ENCODE measurements around the gene TSPYL4. TPM values are rescaled to one million over a fixed set of nuclear protein-coding genes. Genes with fewer than 3 reads are reported as not detected.

Gene TSPYL4
- total and polyA plus RNA-seq, 2 donors (not counting 1 experiment from before 2014, with no cell fraction given) = 20.6 to 21.4 TPM

DNA sequence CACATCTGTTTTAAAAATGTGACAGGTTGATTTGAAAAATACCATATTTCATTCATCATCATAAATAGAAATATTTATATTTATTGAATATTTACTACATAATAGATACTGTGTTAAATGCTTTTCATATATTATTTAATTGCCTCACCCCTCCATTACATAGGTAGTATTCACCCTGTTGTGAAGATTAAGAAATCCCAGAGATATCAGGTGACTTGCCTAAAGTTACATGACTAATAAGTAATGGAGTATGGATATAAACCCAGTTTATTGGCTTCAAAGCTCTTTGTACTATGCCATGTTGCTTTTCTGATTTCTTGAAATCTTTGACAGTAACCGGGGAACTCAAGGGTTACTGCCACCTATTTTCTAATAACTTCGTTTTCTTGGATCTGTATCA is 36.0 kb upstream of the TSPYL4 start:
- Histone ChIP-seq H2AFZ (ENCODE audit: insufficient read depth, low read depth, low read length, poor library complexity, severe bottlenecking) (no peak overlapping the region), H3K9me3 (ENCODE audit: control extremely low read depth in 1 of 3, control insufficient read depth in 2 of 3, insufficient read depth in 1 of 3, low read length in 2 of 3) (no peaks in the 10 kb centered on the region), H3K4me2 (replicated peaks; ENCODE audit: low read depth, low read length, poor library complexity, severe bottlenecking) (no peak overlapping the region), H3K27me3 (replicated peaks in 1 of 4; ENCODE audit: control extremely low read depth in 1 of 4, control insufficient read depth in 3 of 4, insufficient read depth in 4 of 4, low read length in 3 of 4) (no peaks in the 10 kb centered on the region), H4K20me1 (ENCODE audit: control insufficient read depth, insufficient read depth, low read length, poor library complexity, severe bottlenecking) (no peaks in the 10 kb centered on the region), H3K27ac (ENCODE audit: low read length in 2 of 2) (no peak overlapping the region), H3K4me3 (ENCODE audit: control extremely low read depth in 1 of 5, extremely low read depth in 1 of 5, insufficient read depth in 1 of 5, low read depth in 2 of 5, low read length in 4 of 5) (no peak overlapping the region), H3K36me3 (replicated peaks in 1 of 2; ENCODE audit: control extremely low read depth in 1 of 2, control insufficient read depth in 1 of 2, extremely low read depth in 1 of 2, insufficient read depth in 2 of 2, low read length in 1 of 2) (no peaks in the 10 kb centered on the region), H3K79me2 (ENCODE audit: control insufficient read depth, insufficient read depth, low read length) (peaks cover 14% of the 10 kb centered on the region), H3K9ac (ENCODE audit: low read length) (no peak overlapping the region), H3K4me1 (ENCODE audit: control insufficient read depth in 2 of 2, insufficient read depth in 2 of 2, low read length in 2 of 2) (no peaks in the 10 kb centered on the region)
- H3K4me1 Mint-ChIP-seq = no peaks in the 10 kb centered on the region
- H3K4me3 Mint-ChIP-seq = no peak overlapping the region
- no peak overlapping the region for H3K27ac Mint-ChIP-seq
- H3K27me3 Mint-ChIP-seq = no peaks in the 10 kb centered on the region
- CTCF ChIA-PET = interaction anchor here (1.3 to 7.9 kb wide), 9 partner anchors 9 to 361 kb away, joined by 4 to 151 read pairs (median 14); no protein-coding TSS in a partner anchor
- DNase-seq = no peak
- POLR2A ChIA-PET = no interaction called here
- intact Hi-C loops (cut with micrococcal nuclease) = loop anchor here (5.0 kb wide), 2 partner anchors 152 to 357 kb away; no protein-coding TSS in a partner anchor
- TF ChIP-seq EZH2 (IDR thresholded peaks at IDR 0.05; ENCODE audit: borderline replicate concordance, insufficient read depth, low read depth, low read length, poor library complexity, severe bottlenecking) = no peak
- ATAC-seq (ENCODE audit: low read depth) = no peak
- WGBS (ENCODE audit: insufficient coverage) = no CpG with 5 or more reads among the region's 2 CpGs
- no peaks in the 10 kb centered on the region for H3K9me3 Mint-ChIP-seq (ENCODE audit: insufficient read depth)

DNA sequence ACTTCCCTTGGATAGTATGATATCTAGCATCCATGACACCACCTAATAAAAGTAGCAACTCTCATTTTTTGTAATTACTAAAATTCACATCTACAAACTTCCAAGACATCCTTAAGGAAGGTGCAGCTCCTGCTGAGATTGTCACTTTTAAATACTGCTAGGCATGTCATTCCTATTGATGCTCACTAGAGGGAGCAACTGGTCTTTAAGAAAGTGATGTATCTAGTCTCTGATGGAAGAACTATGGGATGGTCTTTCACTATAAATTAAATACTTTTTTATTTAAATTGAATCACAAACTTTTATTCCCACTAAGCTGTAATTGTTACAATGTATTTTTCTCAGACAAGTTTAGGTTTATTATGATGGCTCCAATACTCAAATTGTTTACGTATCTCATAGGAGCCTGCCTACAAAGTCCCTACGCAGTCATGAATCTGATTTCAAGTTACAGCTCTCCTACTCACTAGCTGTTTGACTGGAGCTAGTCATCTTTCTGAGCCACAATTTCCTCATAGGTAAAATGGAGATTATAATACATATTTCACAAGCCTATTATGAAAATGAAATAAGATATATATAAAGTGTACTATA is 33.9 kb upstream of the TSPYL4 start:
- no peaks in the 10 kb centered on the region for H4K20me1 ChIP-seq (ENCODE audit: control insufficient read depth, insufficient read depth, low read length, poor library complexity, severe bottlenecking)
- ChIA-PET CTCF (interaction anchor here (0.6 to 7.9 kb wide), 72 partner anchors 9 to 401 kb away, joined by 3 to 151 read pairs (median 5); partner anchors contain the start of genes CALHM4, CALHM5, RWDD1 and TSPYL1), POLR2A (no interaction called here)
- no peaks in the 10 kb centered on the region for H3K9me3 Mint-ChIP-seq (ENCODE audit: insufficient read depth)
- no peak overlapping the region for H3K9ac ChIP-seq (ENCODE audit: low read length)
- intact Hi-C loops (cut with micrococcal nuclease) = loop anchor here (1.0 to 5.0 kb wide), 4 partner anchors 155 to 360 kb away; no protein-coding TSS in a partner anchor
- H3K36me3 ChIP-seq (replicated peaks in 1 of 2; ENCODE audit: control extremely low read depth in 1 of 2, control insufficient read depth in 1 of 2, extremely low read depth in 1 of 2, insufficient read depth in 2 of 2, low read length in 1 of 2) = no peaks in the 10 kb centered on the region
- H3K27ac ChIP-seq (ENCODE audit: low read length in 2 of 2) = no peak overlapping the region
- H3K27ac Mint-ChIP-seq = no peak overlapping the region
- no peak overlapping the region for H3K4me3 Mint-ChIP-seq
- no peak overlapping the region for H3K4me2 ChIP-seq (replicated peaks; ENCODE audit: low read depth, low read length, poor library complexity, severe bottlenecking)
- H3K27me3 ChIP-seq (replicated peaks in 1 of 4; ENCODE audit: control extremely low read depth in 1 of 4, control insufficient read depth in 3 of 4, insufficient read depth in 4 of 4, low read length in 3 of 4) = no peaks in the 10 kb centered on the region
- H3K27me3 Mint-ChIP-seq = no peaks in the 10 kb centered on the region
- no peak overlapping the region for H2AFZ ChIP-seq (ENCODE audit: insufficient read depth, low read depth, low read length, poor library complexity, severe bottlenecking)
- peak; percentile 76 for ATAC-seq (ENCODE audit: low read depth)
- DNase-seq = peak; percentile 67
- TF ChIP-seq, protein P1, sequence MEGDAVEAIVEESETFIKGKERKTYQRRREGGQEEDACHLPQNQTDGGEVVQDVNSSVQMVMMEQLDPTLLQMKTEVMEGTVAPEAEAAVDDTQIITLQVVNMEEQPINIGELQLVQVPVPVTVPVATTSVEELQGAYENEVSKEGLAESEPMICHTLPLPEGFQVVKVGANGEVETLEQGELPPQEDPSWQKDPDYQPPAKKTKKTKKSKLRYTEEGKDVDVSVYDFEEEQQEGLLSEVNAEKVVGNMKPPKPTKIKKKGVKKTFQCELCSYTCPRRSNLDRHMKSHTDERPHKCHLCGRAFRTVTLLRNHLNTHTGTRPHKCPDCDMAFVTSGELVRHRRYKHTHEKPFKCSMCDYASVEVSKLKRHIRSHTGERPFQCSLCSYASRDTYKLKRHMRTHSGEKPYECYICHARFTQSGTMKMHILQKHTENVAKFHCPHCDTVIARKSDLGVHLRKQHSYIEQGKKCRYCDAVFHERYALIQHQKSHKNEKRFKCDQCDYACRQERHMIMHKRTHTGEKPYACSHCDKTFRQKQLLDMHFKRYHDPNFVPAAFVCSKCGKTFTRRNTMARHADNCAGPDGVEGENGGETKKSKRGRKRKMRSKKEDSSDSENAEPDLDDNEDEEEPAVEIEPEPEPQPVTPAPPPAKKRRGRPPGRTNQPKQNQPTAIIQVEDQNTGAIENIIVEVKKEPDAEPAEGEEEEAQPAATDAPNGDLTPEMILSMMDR (IDR thresholded peaks at IDR 0.05) = peak; percentile 99
- TF ChIP-seq EZH2 (IDR thresholded peaks at IDR 0.05; ENCODE audit: borderline replicate concordance, insufficient read depth, low read depth, low read length, poor library complexity, severe bottlenecking) = no peak
- peaks cover 5% of the 10 kb centered on the region for H3K4me1 Mint-ChIP-seq
- no peaks in the 10 kb centered on the region for H3K4me1 ChIP-seq (ENCODE audit: control insufficient read depth in 2 of 2, insufficient read depth in 2 of 2, low read length in 2 of 2)
- no CpG with 5 or more reads among the region's 2 CpGs for WGBS (ENCODE audit: insufficient coverage)
- peaks cover 21% of the 10 kb centered on the region for H3K79me2 ChIP-seq (ENCODE audit: control insufficient read depth, insufficient read depth, low read length)
- no peak overlapping the region for H3K4me3 ChIP-seq (ENCODE audit: control extremely low read depth in 1 of 5, extremely low read depth in 1 of 5, insufficient read depth in 1 of 5, low read depth in 2 of 5, low read length in 4 of 5)
- H3K9me3 ChIP-seq (ENCODE audit: control extremely low read depth in 1 of 3, control insufficient read depth in 2 of 3, insufficient read depth in 1 of 3, low read length in 2 of 3) = no peaks in the 10 kb centered on the region
